ENCODE data around the gene SYNE2. TPM values are rescaled to one million over a fixed set of nuclear protein-coding genes. Genes with fewer than 3 reads are reported as not detected.

SYNE2 gene
- total RNA-seq, 2 donors from 2014 or later, result 147 to 153 TPM

- Histone ChIP-seq H3K36me3 (peaks cover 16% of the 10 kb centered on the region), H3K27ac (no peak overlapping the region), H3K4me3 (no peak overlapping the region), H3K9ac (ENCODE audit: low read depth in 2 of 2, low read length in 2 of 2) (no peak overlapping the region), H3K27me3 (no peaks in the 10 kb centered on the region), H3K4me1 (no peaks in the 10 kb centered on the region), H3K9me3 (no peaks in the 10 kb centered on the region)
- intact Hi-C loops (cut with DNase I), result no loop called here
- DNase-seq, result no peak
- no peak for TF ChIP-seq CTCF (IDR thresholded peaks at IDR 0.05)
Measured at GRCh38 chr14:64119980-64120379, 267.2 kb downstream of the SYNE2 start.

- Histone ChIP-seq H3K4me1 (no peaks in the 10 kb centered on the region), H3K4me3 (no peak overlapping the region), H3K27me3 (no peaks in the 10 kb centered on the region), H3K9me3 (no peaks in the 10 kb centered on the region), H3K36me3 (peaks cover 19% of the 10 kb centered on the region), H3K27ac (no peak overlapping the region), H3K9ac (ENCODE audit: low read depth in 2 of 2, low read length in 2 of 2) (no peak overlapping the region)
- no peak for DNase-seq
- intact Hi-C loops (cut with DNase I), result no loop called here
- TF ChIP-seq CTCF (IDR thresholded peaks at IDR 0.05), result no peak
Measured at GRCh38 chr14:64123241-64123822, 270.5 kb downstream of the SYNE2 start.

GRCh38 chr14:64125270-64125669, 272.5 kb downstream of the SYNE2 start:
- TF ChIP-seq CTCF (IDR thresholded peaks at IDR 0.05), result no peak
- no peak overlapping the region for H3K9ac ChIP-seq (ENCODE audit: low read depth in 2 of 2, low read length in 2 of 2)
- no peak overlapping the region for H3K4me3 ChIP-seq
- H3K27ac ChIP-seq, result no peak overlapping the region
- no peaks in the 10 kb centered on the region for H3K9me3 ChIP-seq
- peaks cover 25% of the 10 kb centered on the region for H3K36me3 ChIP-seq
- no peak for DNase-seq
- H3K4me1 ChIP-seq, result no peaks in the 10 kb centered on the region
- H3K27me3 ChIP-seq, result no peaks in the 10 kb centered on the region
- intact Hi-C loops (cut with DNase I), result no loop called here

- Histone ChIP-seq H3K36me3 (peaks cover 15% of the 10 kb centered on the region), H3K9me3 (no peaks in the 10 kb centered on the region), H3K9ac (ENCODE audit: low read depth in 2 of 2, low read length in 2 of 2) (no peak overlapping the region), H3K27me3 (no peaks in the 10 kb centered on the region), H3K4me3 (no peak overlapping the region), H3K27ac (no peak overlapping the region), H3K4me1 (no peaks in the 10 kb centered on the region)
- no peak for TF ChIP-seq CTCF (IDR thresholded peaks at IDR 0.05)
- no peak for DNase-seq
- intact Hi-C loops (cut with DNase I), result no loop called here
Measured at GRCh38 chr14:64126548-64126947, 273.7 kb downstream of the SYNE2 start.

GRCh38 chr14:64137657-64138290, 285.0 kb downstream of the SYNE2 start:
- Histone ChIP-seq H3K27me3 (no peaks in the 10 kb centered on the region), H3K27ac (no peak overlapping the region), H3K9ac (ENCODE audit: low read depth in 2 of 2, low read length in 2 of 2) (no peak overlapping the region), H3K4me1 (no peaks in the 10 kb centered on the region), H3K9me3 (no peaks in the 10 kb centered on the region), H3K36me3 (peaks cover 6% of the 10 kb centered on the region), H3K4me3 (no peak overlapping the region)
- intact Hi-C loops (cut with DNase I), result loop anchor here (10.0 kb wide), 1 partner anchor 73 kb away; no protein-coding TSS in a partner anchor
- no peak for DNase-seq
- no peak for TF ChIP-seq CTCF (IDR thresholded peaks at IDR 0.05)
